NCI-H748 treated with DMSO at 0.1 percent for 48 hours (cell line): ENCODE measurements around the gene SQSTM1.

Source experiments
- DNase-seq: peaks from one replicate; lab custom pipeline; 2025; lab: John Stamatoyannopoulos, UW

The SQSTM1 gene

GRCh38 chr5:179795049-179795862 is 25.4 kb upstream of the SQSTM1 start:
- DNase-seq = peak; percentile 20

- peak; percentile 72 for DNase-seq
These were observed 24.6 kb upstream of the SQSTM1 start for GRCh38 chr5:179795863-179796833.

- DNase-seq = no peak
These were observed 23.7 kb upstream of the SQSTM1 start for GRCh38 chr5:179796877-179797608.

- DNase-seq = no peak
These were observed 23.0 kb upstream of the SQSTM1 start for GRCh38 chr5:179797741-179798140.

- no peak for DNase-seq
These were observed 22.4 kb upstream of the SQSTM1 start for GRCh38 chr5:179798144-179798770.

GRCh38 chr5:179798771-179799643 is 21.7 kb upstream of the SQSTM1 start:
- no peak for DNase-seq

GRCh38 chr5:179799644-179799973 is 21.1 kb upstream of the SQSTM1 start:
- DNase-seq = no peak

GRCh38 chr5:179800071-179800695 is 20.5 kb upstream of the SQSTM1 start:
- DNase-seq = no peak

GRCh38 chr5:179800696-179801201 is 20.0 kb upstream of the SQSTM1 start:
- DNase-seq = no peak

- no peak for DNase-seq
These were observed 19.1 kb upstream of the SQSTM1 start for GRCh38 chr5:179801304-179802206.

GRCh38 chr5:179802207-179802883 is 18.4 kb upstream of the SQSTM1 start:
- DNase-seq = no peak

- no peak for DNase-seq
These were observed 17.6 kb upstream of the SQSTM1 start for GRCh38 chr5:179802950-179803562.

GRCh38 chr5:179803651-179804554 is 16.8 kb upstream of the SQSTM1 start:
- DNase-seq = no peak

- no peak for DNase-seq
These were observed 16.2 kb upstream of the SQSTM1 start for GRCh38 chr5:179804555-179804947.

GRCh38 chr5:179805070-179805528 is 15.6 kb upstream of the SQSTM1 start:
- no peak for DNase-seq

- DNase-seq = no peak
These were observed 15.0 kb upstream of the SQSTM1 start for GRCh38 chr5:179805529-179806249.
